DND-41 (cell line): ENCODE data around the gene DRD4.

Source experiments
- ATAC-seq: fragments of 200-7000 bp; cut with Tn5 transposase; 3 replicates; pipeline ENCODE4 v1.9.1; 2021; ENCODE audit warnings: low read depth; ENCODE audit not compliant: insufficient read depth
- DNase-seq: peaks from one replicate; pipeline ENCODE4 v3.0.0-alpha.2; 2020
- H2AFZ ChIP-seq: 2 replicates; pipeline ENCODE4 v1.6.0; 2012; ENCODE audit warnings: low read depth, low read length
- H3K27ac ChIP-seq: 2 replicates; pipeline ENCODE4 v1.5.1; 2012; ENCODE audit warnings: low read length, inconsistent platforms
- H3K27me3 ChIP-seq: fragments of 200-600 bp; sonication (generic); 2 replicates; pipeline ENCODE4 v1.6.0; 2012; ENCODE audit warnings: low read length, mild to moderate bottlenecking, inconsistent platforms; ENCODE audit not compliant: insufficient read depth, poor library complexity
- H3K36me3 ChIP-seq: 2 replicates; pipeline ENCODE4 v1.5.1; 2012; ENCODE audit warnings: low read length, inconsistent platforms; ENCODE audit not compliant: insufficient read depth
- H3K4me1 ChIP-seq: 2 replicates; pipeline ENCODE4 v1.5.1; 2012; ENCODE audit warnings: mild to moderate bottlenecking, low read length; ENCODE audit not compliant: insufficient read depth
- H3K4me2 ChIP-seq: 2 replicates; pipeline ENCODE4 v1.6.0; 2012; ENCODE audit warnings: mild to moderate bottlenecking, moderate library complexity, low read length, inconsistent platforms; ENCODE audit not compliant: insufficient read depth
- H3K4me3 ChIP-seq, 2 experiments: fragments of 200-600 bp in 1 of 2; shearing (Covaris generic) in 1 of 2; 2 replicates each; pipeline ENCODE4 v1.5.1; 2012 to 2016; ENCODE audit warnings: inconsistent platforms in 2 of 2, low read length in 2 of 2, mild to moderate bottlenecking in 2 of 2, low read depth in 1 of 2, moderate library complexity in 1 of 2
- H3K79me2 ChIP-seq: 2 replicates; pipeline ENCODE4 v1.6.0; 2012; ENCODE audit warnings: low read length, inconsistent platforms; ENCODE audit not compliant: insufficient read depth
- H3K9ac ChIP-seq: 2 replicates; pipeline ENCODE4 v1.6.0; 2012; ENCODE audit warnings: low read depth, mild to moderate bottlenecking, inconsistent platforms, low read length, moderate library complexity
- H3K9me3 ChIP-seq: 2 replicates; pipeline ENCODE4 v1.5.1; 2012; ENCODE audit warnings: low read length, moderate library complexity, mild to moderate bottlenecking, inconsistent platforms; ENCODE audit not compliant: insufficient read depth, severe bottlenecking
- H4K20me1 ChIP-seq: 2 replicates; pipeline ENCODE4 v1.6.0; 2012; ENCODE audit warnings: low read length; ENCODE audit not compliant: insufficient read depth
- EZH2 ChIP-seq: IDR thresholded peaks from 3 replicates; pipeline ENCODE4 v1.6.1; 2012; ENCODE audit warnings: borderline replicate concordance, low read depth, mild to moderate bottlenecking, moderate library complexity, low read length, inconsistent platforms; ENCODE audit not compliant: severe bottlenecking
- TF ChIP-seq, protein P1 (sequence below): IDR thresholded peaks from 2 replicates; pipeline ENCODE4 v1.5.1; 2012; ENCODE audit warnings: borderline replicate concordance, low read length, moderate library complexity, mild to moderate bottlenecking; ENCODE audit not compliant: poor library complexity, severe bottlenecking; ENCODE audit errors: extremely low read depth

The DRD4 gene

DNA sequence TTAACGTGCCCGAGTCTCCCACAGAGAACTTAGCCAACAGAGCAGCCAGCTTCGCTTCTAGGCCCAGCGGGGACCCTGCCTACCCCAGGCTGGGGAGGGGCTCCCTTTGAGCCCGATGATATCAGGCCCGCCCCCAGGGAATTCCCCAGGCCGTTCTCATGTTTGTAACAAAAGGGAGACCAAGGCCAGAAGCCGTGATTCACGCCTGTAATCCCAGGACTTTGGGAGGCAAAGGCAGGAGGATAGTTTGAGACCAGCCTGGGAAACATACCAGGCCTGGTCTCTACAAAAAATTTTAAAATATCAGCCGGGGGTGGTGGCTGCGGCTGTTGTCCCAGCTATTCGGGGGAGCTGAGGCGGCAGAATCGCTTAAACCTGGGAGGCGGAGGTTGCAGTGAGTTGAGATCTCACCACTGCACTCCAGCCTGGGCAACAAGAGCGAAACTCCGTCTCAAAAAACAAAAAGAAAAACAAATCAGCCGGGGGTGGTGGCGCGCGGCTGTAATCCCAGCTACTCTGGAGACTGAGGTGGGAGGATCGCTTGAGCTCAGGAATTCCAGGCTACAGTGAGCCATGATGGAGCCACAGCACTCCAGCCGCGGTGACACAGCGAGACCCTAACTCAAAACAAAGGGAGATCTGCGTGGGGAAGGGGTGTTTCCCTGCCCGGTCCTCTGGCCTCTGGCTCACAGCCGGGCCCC lies 1.7 kb downstream of the DRD4 start:
- no peaks in the 10 kb centered on the region for H3K79me2 ChIP-seq
- peaks cover 20% of the 10 kb centered on the region for H4K20me1 ChIP-seq
- no peak for TF ChIP-seq EZH2
- TF ChIP-seq, protein P1, sequence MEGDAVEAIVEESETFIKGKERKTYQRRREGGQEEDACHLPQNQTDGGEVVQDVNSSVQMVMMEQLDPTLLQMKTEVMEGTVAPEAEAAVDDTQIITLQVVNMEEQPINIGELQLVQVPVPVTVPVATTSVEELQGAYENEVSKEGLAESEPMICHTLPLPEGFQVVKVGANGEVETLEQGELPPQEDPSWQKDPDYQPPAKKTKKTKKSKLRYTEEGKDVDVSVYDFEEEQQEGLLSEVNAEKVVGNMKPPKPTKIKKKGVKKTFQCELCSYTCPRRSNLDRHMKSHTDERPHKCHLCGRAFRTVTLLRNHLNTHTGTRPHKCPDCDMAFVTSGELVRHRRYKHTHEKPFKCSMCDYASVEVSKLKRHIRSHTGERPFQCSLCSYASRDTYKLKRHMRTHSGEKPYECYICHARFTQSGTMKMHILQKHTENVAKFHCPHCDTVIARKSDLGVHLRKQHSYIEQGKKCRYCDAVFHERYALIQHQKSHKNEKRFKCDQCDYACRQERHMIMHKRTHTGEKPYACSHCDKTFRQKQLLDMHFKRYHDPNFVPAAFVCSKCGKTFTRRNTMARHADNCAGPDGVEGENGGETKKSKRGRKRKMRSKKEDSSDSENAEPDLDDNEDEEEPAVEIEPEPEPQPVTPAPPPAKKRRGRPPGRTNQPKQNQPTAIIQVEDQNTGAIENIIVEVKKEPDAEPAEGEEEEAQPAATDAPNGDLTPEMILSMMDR = no peak
- ATAC-seq (no peak), DNase-seq (no peak)
- no peaks in the 10 kb centered on the region for H3K9me3 ChIP-seq
- H3K36me3 ChIP-seq = peaks cover 36% of the 10 kb centered on the region
- no peak overlapping the region for H3K27ac ChIP-seq
- no peaks in the 10 kb centered on the region for H3K4me1 ChIP-seq
- no peak overlapping the region for H3K4me2 ChIP-seq
- H3K4me3 ChIP-seq = no peak overlapping the region
- no peaks in the 10 kb centered on the region for H3K27me3 ChIP-seq
- H2AFZ ChIP-seq = no peak overlapping the region
- no peak overlapping the region for H3K9ac ChIP-seq

DNA sequence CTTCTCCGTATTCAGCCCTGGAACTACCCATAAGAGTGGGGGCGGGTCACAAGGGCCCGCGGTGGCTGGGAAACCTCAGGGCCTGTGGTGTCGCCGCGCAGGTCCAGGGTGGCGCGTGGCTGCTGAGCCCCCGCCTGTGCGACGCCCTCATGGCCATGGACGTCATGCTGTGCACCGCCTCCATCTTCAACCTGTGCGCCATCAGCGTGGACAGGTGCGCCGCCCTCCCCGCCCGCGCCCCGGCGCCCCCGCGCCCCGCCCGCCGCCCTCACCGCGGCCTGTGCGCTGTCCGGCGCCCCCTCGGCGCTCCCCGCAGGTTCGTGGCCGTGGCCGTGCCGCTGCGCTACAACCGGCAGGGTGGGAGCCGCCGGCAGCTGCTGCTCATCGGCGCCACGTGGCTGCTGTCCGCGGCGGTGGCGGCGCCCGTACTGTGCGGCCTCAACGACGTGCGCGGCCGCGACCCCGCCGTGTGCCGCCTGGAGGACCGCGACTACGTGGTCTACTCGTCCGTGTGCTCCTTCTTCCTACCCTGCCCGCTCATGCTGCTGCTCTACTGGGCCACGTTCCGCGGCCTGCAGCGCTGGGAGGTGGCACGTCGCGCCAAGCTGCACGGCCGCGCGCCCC lies 2.4 kb downstream of the DRD4 start:
- Histone ChIP-seq H3K4me1 (no peaks in the 10 kb centered on the region), H2AFZ (no peak overlapping the region), H3K9ac (no peak overlapping the region), H4K20me1 (peaks cover 23% of the 10 kb centered on the region), H3K4me3 (no peak overlapping the region), H3K27ac (no peak overlapping the region), H3K79me2 (no peaks in the 10 kb centered on the region), H3K27me3 (no peaks in the 10 kb centered on the region), H3K36me3 (peaks cover 43% of the 10 kb centered on the region), H3K4me2 (no peak overlapping the region), H3K9me3 (no peaks in the 10 kb centered on the region)
- ATAC-seq (no peak), DNase-seq (no peak)
- TF ChIP-seq, protein P1 = no peak
- TF ChIP-seq EZH2 = no peak

DNA sequence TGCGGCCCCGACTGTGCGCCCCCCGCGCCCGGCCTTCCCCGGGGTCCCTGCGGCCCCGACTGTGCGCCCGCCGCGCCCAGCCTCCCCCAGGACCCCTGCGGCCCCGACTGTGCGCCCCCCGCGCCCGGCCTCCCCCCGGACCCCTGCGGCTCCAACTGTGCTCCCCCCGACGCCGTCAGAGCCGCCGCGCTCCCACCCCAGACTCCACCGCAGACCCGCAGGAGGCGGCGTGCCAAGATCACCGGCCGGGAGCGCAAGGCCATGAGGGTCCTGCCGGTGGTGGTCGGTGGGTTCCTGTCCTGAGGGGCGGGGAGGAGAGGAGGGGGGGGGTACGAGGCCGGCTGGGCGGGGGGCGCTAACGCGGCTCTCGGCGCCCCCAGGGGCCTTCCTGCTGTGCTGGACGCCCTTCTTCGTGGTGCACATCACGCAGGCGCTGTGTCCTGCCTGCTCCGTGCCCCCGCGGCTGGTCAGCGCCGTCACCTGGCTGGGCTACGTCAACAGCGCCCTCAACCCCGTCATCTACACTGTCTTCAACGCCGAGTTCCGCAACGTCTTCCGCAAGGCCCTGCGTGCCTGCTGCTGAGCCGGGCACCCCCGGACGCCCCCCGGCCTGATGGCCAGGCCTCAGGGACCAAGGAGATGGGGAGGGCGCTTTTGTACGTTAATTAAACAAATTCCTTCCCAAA lies 3.1 kb downstream of the DRD4 start:
- TF ChIP-seq, protein P1 = no peak
- TF ChIP-seq EZH2 = no peak
- no peak overlapping the region for H2AFZ ChIP-seq
- no peak overlapping the region for H3K27ac ChIP-seq
- no peak overlapping the region for H3K9ac ChIP-seq
- no peak for DNase-seq
- peaks cover 23% of the 10 kb centered on the region for H4K20me1 ChIP-seq
- H3K27me3 ChIP-seq = no peaks in the 10 kb centered on the region
- H3K79me2 ChIP-seq = no peaks in the 10 kb centered on the region
- peaks cover 47% of the 10 kb centered on the region for H3K36me3 ChIP-seq
- no peaks in the 10 kb centered on the region for H3K9me3 ChIP-seq
- ATAC-seq = no peak
- H3K4me2 ChIP-seq = no peak overlapping the region
- H3K4me1 ChIP-seq = no peaks in the 10 kb centered on the region
- no peak overlapping the region for H3K4me3 ChIP-seq
